GM21529 (cell line): Measurements from ENCODE around the gene ZBTB40.

Experiments used
- ATAC-seq: cut with Tn5 transposase; IDR thresholded peaks from one replicate; pipeline ENCODE4 v1.9.1; 2021; ENCODE audit not compliant: unreplicated experiment

Gene ZBTB40

GRCh38 chr1:22552021-22552420, 100.4 kb downstream of the ZBTB40 start:
- no peak for ATAC-seq

DNA sequence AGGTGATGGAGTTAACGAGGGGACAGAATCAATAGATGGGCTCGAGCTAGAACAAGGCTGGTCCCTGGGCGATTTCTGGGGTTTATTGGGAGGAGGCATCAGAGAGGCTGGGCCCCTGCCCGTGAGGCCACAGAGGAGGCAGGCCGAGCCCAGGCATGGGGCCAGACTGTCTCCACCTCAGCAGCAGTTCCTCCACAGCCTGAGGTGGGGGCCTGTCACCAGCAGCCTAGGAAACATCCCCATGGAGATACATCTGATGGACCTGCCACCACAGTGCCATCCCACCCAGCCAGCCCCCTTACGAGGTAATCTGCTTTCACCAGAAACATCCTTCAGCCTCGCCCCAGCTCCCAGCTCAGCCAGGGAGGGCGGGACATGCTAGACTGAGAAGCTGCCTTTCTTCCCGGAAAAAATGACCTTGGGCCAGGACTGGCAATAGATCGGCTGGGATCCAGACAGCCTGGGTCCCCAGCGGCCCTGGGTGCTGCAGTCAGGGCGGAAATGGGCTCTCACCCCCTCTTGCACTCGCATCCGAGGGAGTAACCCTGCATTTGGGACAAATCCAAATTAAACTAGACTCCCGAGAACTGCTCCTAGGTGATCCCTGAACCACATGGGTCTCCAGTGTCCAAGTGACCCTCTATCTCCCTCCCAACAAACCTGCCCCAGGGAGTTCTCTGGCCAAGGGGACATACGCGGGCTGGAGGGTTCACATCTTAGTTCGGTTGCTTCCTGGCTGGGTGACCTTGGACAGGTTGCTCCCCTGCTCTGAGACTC, 101.6 kb downstream of the ZBTB40 start:
- ATAC-seq: no peak

DNA sequence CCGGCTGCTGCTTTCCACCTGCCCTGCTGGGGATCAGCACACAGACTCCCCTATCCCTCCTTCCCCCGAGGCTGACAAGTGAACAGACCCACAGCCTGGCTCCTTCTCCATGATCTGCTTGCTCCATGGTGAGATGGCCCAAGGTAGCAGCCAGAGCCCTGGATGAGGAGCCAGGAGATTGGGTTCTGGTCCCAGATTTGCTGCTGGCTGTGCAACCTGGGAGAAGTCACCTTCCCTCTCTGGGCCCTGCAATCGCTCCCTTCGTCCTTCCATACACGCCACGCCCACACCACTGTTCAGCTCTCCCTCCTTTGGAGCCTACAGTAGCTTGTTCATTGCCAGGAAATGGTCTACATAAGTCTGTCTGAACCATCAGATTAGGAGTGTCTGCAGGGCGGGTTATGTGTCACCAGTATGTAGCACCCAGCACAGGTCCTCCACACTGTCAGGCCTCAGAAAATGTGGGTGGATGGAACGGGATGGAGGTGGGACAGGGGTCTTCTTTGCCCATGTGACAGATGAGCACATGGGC, 102.4 kb downstream of the ZBTB40 start:
- no peak for ATAC-seq

GRCh38 chr1:22555371-22555656, 103.7 kb downstream of the ZBTB40 start:
- ATAC-seq: no peak

DNA sequence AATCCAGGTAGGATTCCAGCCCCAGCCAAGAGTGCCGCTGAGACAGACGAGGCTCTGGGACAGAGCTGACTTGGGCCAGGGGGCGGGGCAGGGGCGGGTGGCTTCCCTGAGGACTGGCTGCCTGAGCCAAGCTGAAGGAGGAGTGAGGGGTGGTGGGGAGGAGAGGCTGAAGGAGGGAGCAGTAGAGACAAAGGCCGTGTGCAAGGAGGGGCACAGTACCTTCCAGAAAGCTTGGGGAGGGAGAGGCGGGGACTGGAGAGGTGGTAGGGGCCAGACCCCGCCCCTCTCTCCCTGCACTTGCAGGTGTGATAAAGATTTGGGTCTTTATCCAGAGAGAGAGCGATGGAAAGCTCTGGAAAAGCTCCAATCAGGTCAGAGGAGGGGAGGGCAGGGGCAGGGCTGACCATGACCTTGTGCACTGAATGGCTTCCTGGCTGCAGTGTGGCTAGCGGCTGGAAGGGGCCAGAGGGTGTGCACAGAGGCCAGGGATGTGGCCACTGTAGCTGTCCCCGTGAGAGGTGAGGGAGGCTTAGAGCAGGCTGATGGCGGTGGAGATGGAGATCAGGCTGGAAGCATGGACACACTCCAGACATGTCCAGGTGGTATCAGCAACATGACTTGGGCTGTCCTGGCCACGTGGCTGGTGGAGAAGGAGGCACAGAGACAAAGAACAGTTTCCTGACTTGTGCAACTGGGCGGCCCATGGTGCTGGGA, 104.9 kb downstream of the ZBTB40 start:
- no peak for ATAC-seq

GRCh38 chr1:22557341-22557950, 105.8 kb downstream of the ZBTB40 start:
- no peak for ATAC-seq

DNA sequence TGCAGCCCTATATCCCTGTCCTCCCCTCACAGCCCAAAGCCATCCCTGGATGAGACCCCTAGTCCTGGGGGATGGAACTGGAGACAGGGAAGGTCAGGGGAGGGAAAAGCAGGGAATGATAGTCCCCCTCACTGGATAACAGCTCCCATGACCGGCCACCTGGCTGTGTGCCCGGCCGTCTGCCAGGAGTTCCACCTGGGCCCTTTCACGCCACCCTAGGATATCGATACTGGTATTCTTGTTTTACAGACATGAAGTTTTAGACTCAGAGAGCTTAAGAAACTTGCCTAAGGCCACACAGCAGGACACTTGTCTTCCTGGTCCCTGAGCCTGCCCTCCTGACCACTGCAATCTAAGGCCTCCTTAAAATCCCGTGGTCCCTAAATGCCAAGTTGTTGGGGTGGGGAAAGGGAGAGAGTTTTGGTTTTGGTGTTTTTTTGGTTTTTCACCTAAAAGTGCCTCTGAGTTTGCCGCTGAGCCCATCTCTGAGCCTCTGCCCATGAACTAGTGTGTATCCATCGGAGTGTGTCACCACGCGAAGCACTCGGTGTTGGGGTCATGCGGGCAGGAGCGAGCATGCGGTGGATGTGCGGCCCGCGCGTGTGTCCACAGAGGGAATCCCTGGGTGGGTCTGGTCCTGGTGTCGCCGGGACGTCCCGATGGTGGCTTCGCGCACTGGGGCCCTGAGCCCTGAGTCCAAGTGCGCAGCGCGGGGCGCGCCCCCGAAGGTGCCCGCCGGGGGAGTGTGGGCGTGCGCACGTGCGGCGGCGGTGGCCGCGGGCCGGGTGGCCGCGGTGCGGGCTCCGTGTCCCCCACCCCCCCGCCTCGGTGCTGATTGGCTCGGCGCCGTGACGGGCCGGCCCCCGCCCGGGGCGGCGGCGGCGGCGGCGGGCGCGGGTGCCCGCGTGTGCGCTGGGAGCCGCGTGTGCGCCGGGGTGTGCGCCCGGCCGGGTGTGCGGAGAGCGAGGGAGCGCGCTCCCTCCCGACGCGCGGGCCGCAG, 111.2 kb downstream of the ZBTB40 start, which contains the start of gene EPHA8:
Gene EPHA8, plus strand, starts transcription at position 906 of the 1,000 bp plus-strand sequence. CDS start 147 bp downstream, outside the sequence.
- ATAC-seq: no peak

- ATAC-seq: no peak
Measured at GRCh38 chr1:22563671-22564602, 112.3 kb downstream of the ZBTB40 start.

- no peak for ATAC-seq
Measured at GRCh38 chr1:22566161-22566560, 114.5 kb downstream of the ZBTB40 start.

GRCh38 chr1:22567197-22567596, 115.5 kb downstream of the ZBTB40 start:
- ATAC-seq: no peak

GRCh38 chr1:22567994-22568393, 116.3 kb downstream of the ZBTB40 start:
- no peak for ATAC-seq

DNA sequence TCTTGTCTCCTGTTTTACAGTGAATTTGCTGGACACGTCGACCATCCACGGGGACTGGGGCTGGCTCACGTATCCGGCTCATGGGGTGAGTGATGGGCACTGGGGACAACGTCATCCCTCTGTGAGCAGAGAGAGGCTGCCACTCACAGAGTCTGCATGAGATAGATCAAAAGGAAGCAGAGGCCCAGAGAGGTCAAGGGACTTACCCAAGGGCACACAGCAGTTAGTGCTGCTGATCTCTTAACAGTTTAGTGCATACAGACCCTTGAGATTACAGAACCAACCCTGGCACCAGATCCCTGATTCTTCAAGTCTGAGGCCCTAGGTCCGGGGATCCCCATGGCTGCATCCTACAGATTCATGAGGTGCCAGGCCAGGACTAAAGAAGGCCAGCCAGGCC, 117.6 kb downstream of the ZBTB40 start:
- ATAC-seq: no peak

- ATAC-seq: no peak
Measured at GRCh38 chr1:22570140-22570909, 118.7 kb downstream of the ZBTB40 start.

GRCh38 chr1:22572818-22573217, 121.2 kb downstream of the ZBTB40 start:
- ATAC-seq: no peak

DNA sequence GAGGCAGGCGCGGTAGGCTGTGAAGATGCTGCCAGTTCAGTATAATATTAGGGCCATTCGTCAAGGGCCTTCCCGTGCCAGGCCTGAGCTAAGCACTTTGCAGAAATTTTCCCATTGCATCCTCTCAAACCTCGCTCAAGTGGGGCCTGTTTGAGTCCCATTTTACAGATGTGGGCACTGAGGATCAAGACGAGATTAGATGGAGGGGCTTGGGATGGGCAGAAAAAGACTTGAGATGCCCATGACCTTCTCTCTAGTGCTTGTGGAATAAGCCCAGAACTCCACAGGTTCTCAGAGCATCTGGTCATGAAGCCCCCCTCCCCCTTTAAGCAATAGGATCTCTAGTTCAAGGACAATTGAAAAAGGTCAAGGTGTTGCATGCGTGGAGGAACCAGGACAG, 121.6 kb downstream of the ZBTB40 start:
- ATAC-seq: no peak

DNA sequence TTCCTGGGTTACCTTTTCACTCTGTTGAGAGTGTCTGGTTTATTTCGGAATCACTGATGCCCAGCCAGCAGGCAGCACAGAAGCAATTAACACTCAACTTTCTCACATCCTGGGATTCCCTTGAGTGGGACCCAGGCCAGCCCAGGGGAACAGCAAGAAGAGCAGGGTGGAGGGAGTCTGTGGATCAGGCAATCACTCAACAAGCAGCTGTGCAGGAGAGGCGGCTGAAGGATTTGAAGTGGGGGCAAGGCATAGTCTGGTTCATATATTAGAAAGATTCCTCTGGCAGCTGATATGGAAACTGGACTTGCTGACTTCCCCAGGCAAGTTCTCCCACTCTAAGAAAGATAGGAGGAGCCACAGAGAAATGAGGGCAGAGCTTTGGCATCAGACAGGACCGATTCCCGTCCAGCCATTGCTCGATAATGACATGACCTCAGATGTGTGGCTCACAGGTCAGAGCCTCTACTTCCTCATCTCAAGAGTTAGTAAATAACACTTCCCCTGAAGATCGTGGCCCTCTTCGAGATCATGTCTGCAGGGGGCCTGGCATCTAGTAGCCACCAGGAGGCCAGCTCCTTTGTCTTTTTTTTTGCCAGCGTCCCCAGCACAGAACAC, 124.0 kb downstream of the ZBTB40 start:
- ATAC-seq: no peak

GRCh38 chr1:22576150-22576544, 124.5 kb downstream of the ZBTB40 start:
- ATAC-seq: no peak

DNA sequence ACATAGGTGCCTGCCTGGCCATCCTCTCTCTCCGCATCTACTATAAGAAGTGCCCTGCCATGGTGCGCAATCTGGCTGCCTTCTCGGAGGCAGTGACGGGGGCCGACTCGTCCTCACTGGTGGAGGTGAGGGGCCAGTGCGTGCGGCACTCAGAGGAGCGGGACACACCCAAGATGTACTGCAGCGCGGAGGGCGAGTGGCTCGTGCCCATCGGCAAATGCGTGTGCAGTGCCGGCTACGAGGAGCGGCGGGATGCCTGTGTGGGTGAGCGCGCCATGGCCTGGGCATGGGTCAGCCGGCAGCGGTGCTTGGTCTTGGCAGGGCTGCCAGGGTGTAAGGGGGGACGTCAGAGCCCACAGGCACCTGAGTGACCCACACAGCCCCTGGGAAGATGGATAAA, 125.0 kb downstream of the ZBTB40 start:
- no peak for ATAC-seq
